HCT116 (cell line): ENCODE data around the gene STARD6. TPM values are rescaled to one million over a fixed set of nuclear protein-coding genes. Genes with fewer than 3 reads are reported as not detected.

Source experiments
- ATAC-seq: fragments of 200-7000 bp; cut with Tn5 transposase; 2 replicates; pipeline ENCODE4 v1.9.1; 2020; ENCODE audit warnings: mild to moderate bottlenecking, moderate library complexity
- BruUV-seq: library from RNA; stranded (reverse); fragments of 400-500 nt; replicated peaks from 2 replicates; lab custom pipeline; 2021; lab: Mats Ljungman, UMichigan
- CTCF ChIA-PET: fragments of 300-600 bp; sonication (Branson Sonifier 250); formaldehyde crosslinking; loops from one replicate; lab custom pipeline; 2021; ENCODE audit warnings: antibody characterized with exemption; lab: Charles Lee
- POLR2A ChIA-PET: fragments of 300-600, 350-600 bp; sonication (Branson Sonifier 250); formaldehyde crosslinking; loops from one replicate; lab custom pipeline; 2021; ENCODE audit warnings: antibody characterized with exemption; lab: Charles Lee
- RAD21 ChIA-PET, 2 experiments: fragments of 300-600 bp; sonication (Branson Sonifier 250); formaldehyde crosslinking; loops; one replicate each; lab custom pipeline; 2023; ENCODE audit warnings: low total read pairs in 2 of 2; ENCODE audit not compliant: uncharacterized antibody in 2 of 2, unreplicated experiment in 2 of 2, low non-redundant PET in 1 of 2; lab: Charles Lee
- DNase-seq: peaks from one replicate; pipeline ENCODE4 v3.0.0-alpha.2; 2010; ENCODE audit warnings: low read depth, low spot score
- H2AFZ ChIP-seq: fragments of 200-600 bp; shearing (Covaris generic), sonication (generic); 2 replicates; pipeline ENCODE4 v1.6.1; 2017; ENCODE audit warnings: low read depth, mixed run types, mixed read lengths, antibody characterized with exemption, low read length; ENCODE audit not compliant: poor library complexity, severe bottlenecking
- H3K27ac ChIP-seq: 2 replicates; pipeline ENCODE4 v1.5.1; 2012; ENCODE audit warnings: low read depth, low read length
- H3K27me3 ChIP-seq: fragments of 200-600 bp; sonication (generic); 2 replicates; pipeline ENCODE4 v1.6.1; 2016; ENCODE audit warnings: mixed run types, low read length, mixed read lengths; ENCODE audit not compliant: insufficient read depth
- H3K36me3 ChIP-seq, 2 experiments: fragments of 200-500 bp in 1 of 2; fragments of 200-600 bp in 1 of 2; sonication (Bioruptor generic) in 1 of 2; sonication (generic) in 1 of 2; 2 replicates each; pipeline versions ENCODE4 v1.5.1 to v1.6.1; 2014 to 2016; ENCODE audit warnings: low read length in 2 of 2, inconsistent platforms in 1 of 2, mixed read lengths in 1 of 2, mixed run types in 1 of 2; ENCODE audit not compliant: insufficient read depth in 2 of 2, control insufficient read depth in 1 of 2
- H3K4me1 ChIP-seq, 2 experiments: fragments of 200-600 bp in 1 of 2; sonication (generic) in 1 of 2; 2 replicates each; pipeline versions ENCODE4 v1.5.1 to v1.6.1; 2012 to 2017; ENCODE audit warnings: low read length in 2 of 2, inconsistent platforms in 1 of 2, mild to moderate bottlenecking in 1 of 2, mixed read lengths in 1 of 2, mixed run types in 1 of 2, moderate library complexity in 1 of 2; ENCODE audit not compliant: insufficient read depth in 2 of 2, control insufficient read depth in 1 of 2
- H3K4me2 ChIP-seq: fragments of 200-600 bp; sonication (generic); 2 replicates; pipeline ENCODE4 v1.6.1; 2017; ENCODE audit warnings: mixed run types, low read length, mixed read lengths
- H3K4me3 ChIP-seq, 2 experiments: fragments of 200-600 bp in 1 of 2; sonication (generic) in 1 of 2; replicated peaks in 1 of 2; 2 replicates each; pipeline ENCODE4 v1.5.1; 2011 to 2016; ENCODE audit warnings: low read length in 2 of 2, control low read depth in 1 of 2, low read depth in 1 of 2, mild to moderate bottlenecking in 1 of 2, mixed read lengths in 1 of 2, mixed run types in 1 of 2
- H3K79me2 ChIP-seq: fragments of 200-600 bp; sonication (generic); 2 replicates; pipeline ENCODE4 v1.6.1; 2017; ENCODE audit warnings: mild to moderate bottlenecking, mixed run types, low read length, moderate library complexity, mixed read lengths; ENCODE audit not compliant: insufficient read depth
- H3K9ac ChIP-seq: fragments of 200-600 bp; sonication (generic); 2 replicates; pipeline ENCODE4 v1.6.1; 2016; ENCODE audit warnings: low read length, mixed read lengths
- H3K9me2 ChIP-seq: fragments of 200-600 bp; sonication (generic), shearing (Covaris generic); 2 replicates; pipeline ENCODE4 v1.6.1; 2017; ENCODE audit warnings: mixed run types, mild to moderate bottlenecking, moderate library complexity; ENCODE audit not compliant: insufficient read depth
- H3K9me3 ChIP-seq, 2 experiments: fragments of 200-500 bp in 1 of 2; fragments of 200-600 bp in 1 of 2; sonication (Bioruptor generic) in 1 of 2; sonication (generic) in 1 of 2; 2 replicates each; pipeline ENCODE4 v1.6.1; 2014 to 2017; ENCODE audit warnings: low read length in 2 of 2, mixed read lengths in 2 of 2, inconsistent platforms in 1 of 2, low read depth in 1 of 2, mild to moderate bottlenecking in 1 of 2, mixed run types in 1 of 2, moderate library complexity in 1 of 2; ENCODE audit not compliant: control insufficient read depth in 1 of 2, insufficient read depth in 1 of 2
- H4K20me1 ChIP-seq: fragments of 200-600 bp; sonication (generic), shearing (Covaris generic); 2 replicates; pipeline ENCODE4 v1.6.1; 2017; ENCODE audit warnings: mixed run types, mild to moderate bottlenecking, moderate library complexity; ENCODE audit not compliant: insufficient read depth
- EGR1 ChIP-seq: IDR thresholded peaks from 2 replicates; pipeline ENCODE4 v1.6.1; 2012; ENCODE audit warnings: low read depth
- ELF1 ChIP-seq: IDR thresholded peaks from 2 replicates; pipeline ENCODE4 v1.6.1; 2012; ENCODE audit warnings: low read depth, borderline replicate concordance
- EZH2phosphoT487 ChIP-seq: fragments of 200-600 bp; IDR thresholded peaks from 2 replicates; pipeline ENCODE4 v1.6.1; 2018; ENCODE audit warnings: antibody characterized with exemption, borderline replicate concordance
- FOSL1 ChIP-seq: IDR thresholded peaks from 2 replicates; pipeline ENCODE4 v1.6.1; 2012; ENCODE audit warnings: low read depth
- JUND ChIP-seq: IDR thresholded peaks from 2 replicates; pipeline ENCODE4 v1.6.1; 2012
- MAX ChIP-seq: IDR thresholded peaks from 2 replicates; pipeline ENCODE4 v1.6.1; 2012
- POLR2A ChIP-seq: IDR thresholded peaks from 2 replicates; pipeline ENCODE4 v1.7.0; 2011; ENCODE audit warnings: borderline replicate concordance; ENCODE audit not compliant: insufficient read depth, insufficient read length; ENCODE audit errors: extremely low read depth
- POLR2AphosphoS5 ChIP-seq: IDR thresholded peaks from 2 replicates; pipeline ENCODE4 v1.6.1; 2011; ENCODE audit warnings: mild to moderate bottlenecking, low read depth, low read length, moderate library complexity
- REST ChIP-seq: IDR thresholded peaks from 2 replicates; pipeline ENCODE4 v1.6.1; 2012; ENCODE audit warnings: low read depth
- SIN3A ChIP-seq: IDR thresholded peaks from 2 replicates; pipeline ENCODE4 v1.6.1; 2012; ENCODE audit warnings: low read depth
- TCF7L2 ChIP-seq: IDR thresholded peaks from 2 replicates; pipeline ENCODE4 v1.7.0; 2011; ENCODE audit warnings: borderline replicate concordance, inconsistent platforms; ENCODE audit not compliant: insufficient read depth, insufficient read length; ENCODE audit errors: extremely low read depth
- ZFX ChIP-seq: fragments of 450-650 bp; IDR thresholded peaks from 2 replicates; pipeline ENCODE4 v1.6.1; 2017
- ZNF274 ChIP-seq: fragments of 200-500 bp; sonication (Bioruptor generic); IDR thresholded peaks from 2 replicates; pipeline ENCODE4 v1.6.1; 2014; ENCODE audit warnings: mild to moderate bottlenecking, low read depth, low read length, inconsistent platforms
- intact Hi-C: fragments of 100-400 bp; cut with micrococcal nuclease; formaldehyde crosslinking; loops from 2 replicates; pipeline ENCODE4 v1.10.0; 2022
- total RNA-seq: library from RNA; stranded (reverse); gene quantifications from one replicate; pipeline ENCODE4 v1.2.1, GENCODE V29; 2021; ENCODE audit not compliant: unreplicated experiment

STARD6 gene
- total RNA-seq, 1 experiment from 2014 or later: not detected

DNA sequence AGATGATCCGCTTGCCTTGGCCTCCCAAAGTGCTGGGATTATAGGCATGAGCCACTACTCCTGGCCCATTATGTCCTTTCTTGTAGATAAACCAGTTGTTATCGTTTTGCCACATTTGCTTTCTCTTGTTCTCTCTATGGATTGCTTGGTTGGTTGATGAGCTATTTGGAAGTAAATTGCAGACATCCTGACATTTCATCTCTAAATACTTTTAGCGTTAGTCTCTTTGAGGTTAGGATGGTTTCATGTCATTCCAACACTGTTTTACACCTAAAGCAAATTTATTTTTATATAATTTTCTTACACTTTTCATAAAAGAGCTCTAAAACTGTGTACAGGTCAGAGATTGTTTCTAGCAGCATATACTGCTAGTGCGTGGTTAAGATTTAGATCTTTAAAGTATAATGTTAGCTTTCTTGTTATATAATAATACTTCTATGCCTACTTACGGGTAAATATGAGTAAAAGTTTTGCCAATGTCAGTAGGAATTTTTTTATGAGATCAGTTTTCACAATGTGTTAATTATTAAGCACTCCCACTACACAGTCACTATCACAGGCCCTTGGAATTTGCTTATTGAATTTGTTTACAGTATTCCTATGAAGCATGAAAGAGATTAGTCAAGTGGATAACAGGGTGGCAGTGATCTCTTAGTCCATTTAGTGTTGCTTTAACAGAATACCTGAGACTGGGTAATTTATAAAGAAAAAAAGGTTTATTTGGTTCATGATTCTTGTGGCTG, 78.0 kb downstream of the STARD6 start:
- Histone ChIP-seq H3K27me3 (no peaks in the 10 kb centered on the region), H2AFZ (no peak overlapping the region), H4K20me1 (no peaks in the 10 kb centered on the region), H3K4me2 (no peak overlapping the region), H3K4me3 (no peak overlapping the region), H3K79me2 (no peaks in the 10 kb centered on the region), H3K4me1 (peaks cover 0 to 2% of the 10 kb centered on the region in 2 experiments; a peak in 2 of 4 replicates), H3K9me2 (no peaks in the 10 kb centered on the region), H3K9ac (no peak overlapping the region), H3K36me3 (peaks cover 6 to 15% of the 10 kb centered on the region in 2 experiments; a peak in 3 of 4 replicates), H3K27ac (no peak overlapping the region), H3K9me3 (no peaks in the 10 kb centered on the region)
- CTCF ChIA-PET: no interaction called here
- DNase-seq (no peak), ATAC-seq (no peak)
- RAD21 ChIA-PET: no interaction called here
- intact Hi-C loops: no loop called here
- no peak for TF ChIP-seq SIN3A
- no peak for TF ChIP-seq POLR2AphosphoS5
- no peak for TF ChIP-seq EZH2phosphoT487
- TF ChIP-seq TCF7L2: no peak
- no peak for TF ChIP-seq REST
- TF ChIP-seq FOSL1: no peak
- TF ChIP-seq ZFX: no peak
- no peak for TF ChIP-seq JUND
- no peak for TF ChIP-seq EGR1
- no peak for TF ChIP-seq POLR2A
- no peak for TF ChIP-seq ELF1
- no peak for TF ChIP-seq ZNF274
- TF ChIP-seq MAX: no peak
- POLR2A ChIA-PET: no interaction called here
- no TSS peak for BruUV-seq
